AG04449 (cell line): ENCODE results near the gene SSR3.

Experiments
- CTCF ChIA-PET: fragments of 350-600 bp; formaldehyde crosslinking; extraction: SDS; loops from one replicate; lab custom pipeline; 2021; ENCODE audit warnings: antibody characterized with exemption; lab: Yijun Ruan, JAX
- POLR2A ChIA-PET: fragments of 400-600, 350-600 bp; formaldehyde crosslinking; extraction: SDS; loops from one replicate; lab custom pipeline; 2020; ENCODE audit warnings: antibody characterized with exemption, inconsistent platforms; lab: Yijun Ruan, JAX
- DNase-seq: peaks from one replicate; pipeline ENCODE4 v3.0.0-alpha.2; 2010; ENCODE audit warnings: low read depth, low spot score
- H3K4me3 ChIP-seq: 2 replicates; pipeline ENCODE4 v1.5.1; 2011; ENCODE audit warnings: low read depth, mild to moderate bottlenecking, control low read depth, low read length
- TF ChIP-seq, protein P1 (sequence below): IDR thresholded peaks from one replicate; pipeline ENCODE4 v1.5.1; 2011; ENCODE audit warnings: mild to moderate bottlenecking, moderate library complexity, low read length, control low read depth, inconsistent platforms; ENCODE audit not compliant: insufficient read depth; ENCODE audit errors: missing control alignments

The SSR3 gene

DNA sequence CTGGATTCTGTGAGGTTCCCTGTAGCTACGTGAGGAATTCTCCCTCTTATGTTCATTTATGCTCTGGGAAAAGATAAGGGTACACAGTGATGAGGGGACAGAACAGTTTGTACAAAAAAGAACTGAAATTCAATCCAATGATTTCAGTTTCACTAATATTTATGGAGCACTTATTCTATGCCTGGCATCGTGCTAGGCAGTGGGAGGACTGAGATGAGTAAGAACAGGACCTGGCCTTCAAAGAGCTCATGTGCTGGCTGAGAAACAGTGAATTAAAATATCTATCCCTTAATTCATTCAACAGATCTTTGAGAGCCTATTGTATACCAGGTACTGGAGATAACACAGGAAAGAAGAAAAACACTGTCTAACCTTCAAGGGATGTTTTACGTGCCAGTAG lies 22.2 kb downstream of the SSR3 start:
- CTCF ChIA-PET, result interaction anchor here (0.6 to 11.4 kb wide), 7 partner anchors 14 to 604 kb away, joined by 3 to 101 read pairs (median 3); no protein-coding TSS in a partner anchor
- H3K4me3 ChIP-seq, result no peak overlapping the region
- DNase-seq, result no peak
- TF ChIP-seq, protein P1, sequence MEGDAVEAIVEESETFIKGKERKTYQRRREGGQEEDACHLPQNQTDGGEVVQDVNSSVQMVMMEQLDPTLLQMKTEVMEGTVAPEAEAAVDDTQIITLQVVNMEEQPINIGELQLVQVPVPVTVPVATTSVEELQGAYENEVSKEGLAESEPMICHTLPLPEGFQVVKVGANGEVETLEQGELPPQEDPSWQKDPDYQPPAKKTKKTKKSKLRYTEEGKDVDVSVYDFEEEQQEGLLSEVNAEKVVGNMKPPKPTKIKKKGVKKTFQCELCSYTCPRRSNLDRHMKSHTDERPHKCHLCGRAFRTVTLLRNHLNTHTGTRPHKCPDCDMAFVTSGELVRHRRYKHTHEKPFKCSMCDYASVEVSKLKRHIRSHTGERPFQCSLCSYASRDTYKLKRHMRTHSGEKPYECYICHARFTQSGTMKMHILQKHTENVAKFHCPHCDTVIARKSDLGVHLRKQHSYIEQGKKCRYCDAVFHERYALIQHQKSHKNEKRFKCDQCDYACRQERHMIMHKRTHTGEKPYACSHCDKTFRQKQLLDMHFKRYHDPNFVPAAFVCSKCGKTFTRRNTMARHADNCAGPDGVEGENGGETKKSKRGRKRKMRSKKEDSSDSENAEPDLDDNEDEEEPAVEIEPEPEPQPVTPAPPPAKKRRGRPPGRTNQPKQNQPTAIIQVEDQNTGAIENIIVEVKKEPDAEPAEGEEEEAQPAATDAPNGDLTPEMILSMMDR, result no peak
- POLR2A ChIA-PET, result no interaction called here

- TF ChIP-seq, protein P1, result no peak
- DNase-seq, result no peak
- ChIA-PET POLR2A (no interaction called here), CTCF (interaction anchor here (0.8 to 11.4 kb wide), 5 partner anchors 11 to 380 kb away, joined by 3 to 101 read pairs (median 8); no protein-coding TSS in a partner anchor)
- H3K4me3 ChIP-seq, result no peak overlapping the region
Measured at GRCh38 chr3:156530980-156531379, 23.9 kb downstream of the SSR3 start.

DNA sequence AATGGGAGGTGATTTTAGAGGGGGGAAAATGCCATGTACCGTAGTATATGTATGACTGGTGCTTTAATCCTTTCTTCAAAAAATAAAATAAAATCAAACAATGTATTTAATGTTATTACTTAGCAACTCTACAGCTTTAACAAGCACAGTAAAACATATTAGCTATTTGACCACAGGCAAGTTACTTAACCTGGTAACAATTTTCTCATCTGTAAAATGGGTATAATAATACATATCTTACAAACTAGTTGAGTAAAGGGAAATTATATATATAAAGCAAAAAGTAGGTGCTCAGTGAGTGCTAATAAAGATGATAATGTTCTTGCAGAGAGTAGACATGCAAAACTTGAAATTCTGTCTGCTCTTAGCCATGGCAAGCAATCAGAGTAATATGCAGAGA lies 27.9 kb downstream of the SSR3 start:
- TF ChIP-seq, protein P1, result no peak
- ChIA-PET POLR2A (no interaction called here), CTCF (interaction anchor here (0.6 to 11.4 kb wide), 6 partner anchors 8 to 559 kb away, joined by 3 to 101 read pairs (median 4); no protein-coding TSS in a partner anchor)
- H3K4me3 ChIP-seq, result no peak overlapping the region
- DNase-seq, result no peak

DNA sequence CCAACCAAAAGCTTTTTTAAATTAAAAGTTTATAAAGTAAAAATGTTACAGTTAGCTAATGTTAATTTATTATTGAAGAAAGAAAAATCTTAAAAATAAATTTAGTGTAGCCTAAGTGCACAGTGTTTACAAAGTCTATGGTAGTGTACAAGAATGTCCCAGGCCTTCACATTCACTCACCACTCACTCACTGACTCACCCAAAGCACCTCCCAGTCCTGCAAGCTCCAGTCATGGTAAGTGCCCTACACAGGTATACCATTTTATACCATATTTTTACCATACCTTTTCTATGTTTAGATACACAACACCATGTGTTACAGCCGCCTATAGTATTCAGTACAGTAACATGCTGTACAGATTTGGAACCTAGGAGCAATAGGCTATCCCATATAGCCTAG lies 29.1 kb downstream of the SSR3 start:
- POLR2A ChIA-PET, result interaction anchor here (1.7 kb wide), 1 partner anchor 10 kb away, joined by 6 read pairs; no protein-coding TSS in a partner anchor

GRCh38 chr3:156522673-156523072 lies 32.2 kb downstream of the SSR3 start:
- POLR2A ChIA-PET, result no interaction called here
- CTCF ChIA-PET, result interaction anchor here (1.4 to 4.7 kb wide), 5 partner anchors 12 to 616 kb away, joined by 3 to 38 read pairs (median 12); no protein-coding TSS in a partner anchor
- TF ChIP-seq, protein P1, result no peak
- H3K4me3 ChIP-seq, result no peak overlapping the region
- no peak for DNase-seq

More for the DNA sequence above, 29.1 kb downstream of the SSR3 start:
- TF ChIP-seq, protein P1, result no peak
- CTCF ChIA-PET, result interaction anchor here (0.6 to 4.7 kb wide), 7 partner anchors 9 to 374 kb away, joined by 3 to 38 read pairs (median 7); no protein-coding TSS in a partner anchor
- H3K4me3 ChIP-seq, result no peak overlapping the region
- DNase-seq, result no peak

DNA sequence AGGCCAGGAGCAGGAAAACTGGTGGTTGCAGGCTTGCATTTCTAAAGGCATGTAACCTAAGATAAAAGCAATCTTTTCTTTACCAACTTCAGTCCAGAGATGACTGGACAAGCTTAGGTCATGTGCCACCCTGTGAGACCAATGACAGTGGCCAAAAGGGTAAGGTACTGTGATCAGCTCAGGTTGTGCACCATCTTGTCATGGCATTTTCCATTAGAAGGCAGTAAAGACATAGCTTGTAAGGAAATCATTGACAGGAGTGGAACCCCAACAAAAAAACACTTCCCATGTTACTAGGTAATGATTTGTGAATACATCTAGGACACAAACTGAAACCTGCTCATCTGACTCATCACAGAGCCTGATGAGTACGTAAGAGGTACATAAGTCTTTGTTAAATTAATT lies 35.2 kb downstream of the SSR3 start:
- H3K4me3 ChIP-seq, result no peak overlapping the region
- ChIA-PET POLR2A (interaction anchor here (0.6 kb wide), 1 partner anchor 35 kb away, joined by 3 read pairs; no protein-coding TSS in a partner anchor), CTCF (interaction anchor here (0.6 to 20.1 kb wide), 5 partner anchors 9 to 366 kb away, joined by 3 to 471 read pairs (median 4); no protein-coding TSS in a partner anchor)
- TF ChIP-seq, protein P1, result no peak
- DNase-seq, result no peak
